ENCODE results near the gene ARL9.
"Not testable (repeated sequence)": the region's sequence is repeated elsewhere in the genome, so short reads cannot be mapped to it uniquely, and the experiment has no call there.

Gene ARL9

GRCh38 chr4:56505269-56506130 is at the start of gene ARL9:
ARL9 (plus strand) TSS chr4:56505791; CDS start chr4:56505863, 72 bp downstream.
- Mint-ChIP-seq H3K27ac (peak within 1 kb of the TSS; percentile 67), H3K36me3 (peaks cover 16% of the 10 kb centered on the region), H3K4me3 (peak within 1 kb of the TSS; percentile 84), H3K9me3 (no peaks in the 10 kb centered on the region), H3K27me3 (peaks cover 15% of the 10 kb centered on the region), H3K4me1 (peaks cover 22% of the 10 kb centered on the region)
- ATAC-seq = peak; percentile 91

DNA sequence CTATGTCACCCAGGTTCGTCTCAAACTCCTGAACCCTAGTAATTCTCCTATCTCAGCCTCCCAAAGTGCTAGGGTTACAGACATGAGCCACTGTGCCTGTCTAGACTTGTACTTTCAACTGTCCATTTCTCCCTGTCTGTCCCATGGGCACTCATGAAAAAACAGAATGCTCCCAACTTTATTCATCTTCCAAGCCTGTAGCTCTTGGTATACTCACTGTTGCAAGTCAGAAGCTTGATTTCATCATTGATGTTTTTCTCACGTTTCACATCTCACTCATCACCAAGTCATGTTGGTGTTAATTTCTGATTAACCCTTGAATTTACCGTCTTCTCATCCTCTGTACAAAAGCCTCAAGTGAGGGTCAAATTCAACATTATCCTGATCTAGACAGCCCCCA is 45.5 kb upstream of the ARL9 start:
- Mint-ChIP-seq H3K27me3 (no peaks in the 10 kb centered on the region), H3K9me3 (no peaks in the 10 kb centered on the region), H3K36me3 (peaks cover 53% of the 10 kb centered on the region), H3K4me3 (no peak overlapping the region), H3K27ac (no peak overlapping the region), H3K4me1 (peaks cover 28% of the 10 kb centered on the region)
- no peak for ATAC-seq

DNA sequence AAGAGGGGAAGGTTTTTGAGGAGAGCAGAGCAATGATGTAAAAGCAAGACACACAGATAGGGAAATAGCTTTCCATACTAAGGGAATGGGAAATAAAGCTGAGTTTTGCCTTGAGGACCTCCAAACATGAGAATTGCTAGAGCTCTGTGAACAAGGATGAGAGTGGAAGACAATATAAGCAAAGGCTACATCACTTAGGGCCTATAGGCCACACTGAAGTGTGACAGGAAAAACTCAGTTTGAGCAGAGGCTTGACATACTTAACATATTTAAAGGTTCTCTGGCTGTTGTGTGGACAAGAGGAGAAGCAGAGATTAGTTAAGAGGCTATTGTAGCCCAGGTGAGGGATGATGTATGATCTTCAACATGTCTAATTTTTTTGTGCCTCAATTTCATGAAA is 43.4 kb upstream of the ARL9 start:
- Mint-ChIP-seq H3K4me3 (no peak overlapping the region), H3K36me3 (peaks cover 37% of the 10 kb centered on the region), H3K27me3 (no peaks in the 10 kb centered on the region), H3K4me1 (peaks cover 44% of the 10 kb centered on the region), H3K27ac (peak overlapping the region; percentile 4), H3K9me3 (no peaks in the 10 kb centered on the region)
- no peak for ATAC-seq

GRCh38 chr4:56463711-56464110 is 41.9 kb upstream of the ARL9 start:
- Mint-ChIP-seq H3K27me3 (no peaks in the 10 kb centered on the region), H3K36me3 (peaks cover 33% of the 10 kb centered on the region), H3K27ac (no peak overlapping the region), H3K9me3 (no peaks in the 10 kb centered on the region), H3K4me3 (no peak overlapping the region), H3K4me1 (peaks cover 56% of the 10 kb centered on the region)
- no peak for ATAC-seq

GRCh38 chr4:56464581-56464980 is 41.0 kb upstream of the ARL9 start:
- Mint-ChIP-seq H3K27me3 (no peaks in the 10 kb centered on the region), H3K4me1 (peaks cover 64% of the 10 kb centered on the region), H3K36me3 (peaks cover 32% of the 10 kb centered on the region), H3K27ac (no peak overlapping the region), H3K4me3 (no peak overlapping the region), H3K9me3 (no peaks in the 10 kb centered on the region)
- no peak for ATAC-seq

DNA sequence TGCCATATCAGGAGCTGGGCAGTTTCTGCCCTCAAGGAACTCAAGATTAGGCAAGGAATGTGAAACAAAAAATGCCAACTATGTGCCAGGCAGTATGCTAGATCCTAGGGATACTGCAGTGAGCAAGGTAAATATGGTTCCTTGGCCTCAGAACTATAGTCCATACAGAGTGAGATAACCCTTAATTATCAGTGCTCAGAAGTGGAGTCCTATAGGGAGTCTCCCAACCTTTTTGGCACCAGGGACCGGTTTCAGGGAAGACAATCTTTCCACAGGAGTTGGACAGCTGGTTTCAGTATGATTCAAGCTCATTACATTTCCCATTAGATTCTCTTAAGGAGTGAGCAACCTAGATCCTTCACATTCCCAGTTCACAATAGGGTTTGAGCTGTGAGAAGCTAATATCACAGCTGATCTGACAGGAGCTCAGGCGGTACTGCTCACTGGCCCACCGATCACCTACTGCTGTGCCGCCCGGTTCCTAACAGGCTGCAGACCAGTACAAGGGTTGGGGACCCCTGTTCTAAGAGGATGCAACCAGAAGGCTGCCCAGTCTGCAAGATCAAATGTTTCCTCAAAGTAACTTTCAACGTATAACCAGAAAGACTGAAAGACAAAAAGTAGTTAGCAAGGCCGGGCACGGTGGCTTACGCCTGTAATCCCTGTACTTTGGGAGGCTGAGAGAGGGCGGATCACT is 39.8 kb upstream of the ARL9 start:
- H3K27me3 Mint-ChIP-seq = no peaks in the 10 kb centered on the region
- no peak for ATAC-seq
- no peaks in the 10 kb centered on the region for H3K9me3 Mint-ChIP-seq
- peaks cover 64% of the 10 kb centered on the region for H3K4me1 Mint-ChIP-seq
- peaks cover 28% of the 10 kb centered on the region for H3K36me3 Mint-ChIP-seq
- peak overlapping the region; percentile 99 for H3K4me3 Mint-ChIP-seq
- peak overlapping the region; percentile 100 for H3K27ac Mint-ChIP-seq

DNA sequence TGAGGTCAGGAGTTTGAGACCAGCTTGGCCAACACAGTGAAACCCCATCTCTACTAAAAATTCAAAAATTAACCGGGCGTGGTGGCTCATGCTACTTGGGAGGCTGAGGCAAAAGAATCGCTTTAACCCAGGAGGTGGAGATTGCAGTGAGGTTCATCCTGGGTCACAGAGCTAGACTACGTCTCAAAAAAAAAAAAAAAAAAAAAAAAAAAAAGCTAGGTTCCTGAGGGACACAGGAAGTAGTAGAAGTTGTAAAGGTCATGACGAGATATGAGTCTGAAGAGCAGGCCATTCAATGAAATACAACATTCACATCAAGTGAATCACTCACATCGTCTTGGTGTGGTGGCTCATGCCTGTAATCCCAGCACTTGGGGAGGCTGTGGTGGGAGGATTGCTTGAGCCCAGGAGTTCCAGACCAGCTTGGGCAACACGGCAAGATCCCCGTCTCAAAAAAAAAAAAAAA is 39.3 kb upstream of the ARL9 start:
- H3K27me3 Mint-ChIP-seq, ATAC-seq, H3K9me3 Mint-ChIP-seq: not testable (repeated sequence)
- peaks cover 64% of the 10 kb centered on the region for H3K4me1 Mint-ChIP-seq
- H3K4me3 Mint-ChIP-seq = peak overlapping the region; percentile 99
- H3K27ac Mint-ChIP-seq = peak overlapping the region; percentile 100
- peaks cover 28% of the 10 kb centered on the region for H3K36me3 Mint-ChIP-seq

DNA sequence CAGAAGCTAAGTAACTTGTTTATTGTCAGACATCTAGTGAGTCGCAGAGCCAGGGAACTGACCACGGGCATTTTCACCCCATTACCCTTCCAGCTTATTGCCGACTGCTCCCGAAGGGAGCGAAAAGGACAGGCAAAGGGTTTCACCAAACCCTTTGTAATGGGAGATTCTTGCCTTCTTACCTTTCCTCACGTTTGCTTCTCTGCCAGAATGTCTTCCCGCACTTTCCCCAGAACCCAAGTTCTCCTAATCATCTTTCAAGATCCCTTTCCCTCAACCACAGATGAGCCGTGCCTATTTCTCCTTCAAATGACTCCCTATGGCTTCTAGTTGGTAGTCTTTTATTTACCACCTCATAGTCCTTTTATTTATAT is 38.7 kb upstream of the ARL9 start:
- no peak for ATAC-seq
- Mint-ChIP-seq H3K4me3 (peak overlapping the region; percentile 99), H3K27me3 (no peaks in the 10 kb centered on the region), H3K27ac (peak overlapping the region; percentile 100), H3K4me1 (peaks cover 61% of the 10 kb centered on the region), H3K36me3 (peaks cover 29% of the 10 kb centered on the region), H3K9me3 (no peaks in the 10 kb centered on the region)

GRCh38 chr4:56467284-56468096 is 38.1 kb upstream of the ARL9 start, which contains the start of gene SRP72:
SRP72 (plus strand) TSS chr4:56467617; CDS start chr4:56467636, 19 bp downstream.
- peaks cover 57% of the 10 kb centered on the region for H3K4me1 Mint-ChIP-seq
- ATAC-seq = peak; percentile 99

GRCh38 chr4:56468097-56468422 is 37.5 kb upstream of the ARL9 start:
- no peaks in the 10 kb centered on the region for H3K9me3 Mint-ChIP-seq
- peak overlapping the region; percentile 100 for H3K27ac Mint-ChIP-seq
- no peaks in the 10 kb centered on the region for H3K27me3 Mint-ChIP-seq
- H3K4me3 Mint-ChIP-seq = peak overlapping the region; percentile 99
- peaks cover 26% of the 10 kb centered on the region for H3K36me3 Mint-ChIP-seq
- peaks cover 57% of the 10 kb centered on the region for H3K4me1 Mint-ChIP-seq
- peak; percentile 60 for ATAC-seq

More at GRCh38 chr4:56467284-56468096, 38.1 kb upstream of the ARL9 start, which contains the start of gene SRP72:
- H3K27ac Mint-ChIP-seq = peak within 1 kb of the TSS; percentile 100
- H3K27me3 Mint-ChIP-seq = no peaks in the 10 kb centered on the region
- no peaks in the 10 kb centered on the region for H3K9me3 Mint-ChIP-seq
- peaks cover 25% of the 10 kb centered on the region for H3K36me3 Mint-ChIP-seq
- H3K4me3 Mint-ChIP-seq = peak within 1 kb of the TSS; percentile 99

GRCh38 chr4:56469489-56470210 is 35.9 kb upstream of the ARL9 start:
- ATAC-seq = peak; percentile 47
- peak overlapping the region; percentile 24 for H3K27ac Mint-ChIP-seq
- H3K9me3 Mint-ChIP-seq = no peaks in the 10 kb centered on the region
- H3K4me3 Mint-ChIP-seq = peak overlapping the region; percentile 61
- H3K27me3 Mint-ChIP-seq = no peaks in the 10 kb centered on the region
- H3K36me3 Mint-ChIP-seq = peaks cover 35% of the 10 kb centered on the region
- H3K4me1 Mint-ChIP-seq = peaks cover 47% of the 10 kb centered on the region

DNA sequence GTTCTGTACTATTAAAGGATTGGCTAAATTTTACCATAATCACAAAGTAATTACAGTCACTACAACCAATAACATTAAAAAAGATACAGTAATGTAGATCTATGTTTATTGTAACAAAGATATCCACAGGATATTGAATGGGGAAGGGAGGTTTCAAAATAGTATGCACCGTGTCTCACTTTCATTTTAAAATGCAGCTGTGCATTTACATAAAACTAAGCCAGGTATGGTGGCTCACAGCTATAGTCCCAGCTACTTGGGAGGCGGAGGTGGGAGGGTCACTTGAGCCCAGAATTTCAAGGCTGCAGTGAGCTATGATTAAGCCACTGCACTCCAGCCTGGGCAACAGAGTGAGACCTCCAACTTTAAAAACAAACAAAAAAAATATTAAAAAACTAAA is 29.7 kb upstream of the ARL9 start:
- peak overlapping the region; percentile 49 for H3K27ac Mint-ChIP-seq
- H3K9me3 Mint-ChIP-seq = no peaks in the 10 kb centered on the region
- no peaks in the 10 kb centered on the region for H3K27me3 Mint-ChIP-seq
- H3K4me3 Mint-ChIP-seq = no peak overlapping the region
- ATAC-seq = no peak
- peaks cover 6% of the 10 kb centered on the region for H3K4me1 Mint-ChIP-seq
- H3K36me3 Mint-ChIP-seq = peaks cover 57% of the 10 kb centered on the region

GRCh38 chr4:56477192-56477702 is 28.3 kb upstream of the ARL9 start:
- H3K27ac Mint-ChIP-seq = peak overlapping the region; percentile 40
- H3K27me3 Mint-ChIP-seq = no peaks in the 10 kb centered on the region
- H3K36me3 Mint-ChIP-seq = peaks cover 52% of the 10 kb centered on the region
- peaks cover 6% of the 10 kb centered on the region for H3K4me1 Mint-ChIP-seq
- H3K9me3 Mint-ChIP-seq = no peaks in the 10 kb centered on the region
- ATAC-seq = no peak
- no peak overlapping the region for H3K4me3 Mint-ChIP-seq

DNA sequence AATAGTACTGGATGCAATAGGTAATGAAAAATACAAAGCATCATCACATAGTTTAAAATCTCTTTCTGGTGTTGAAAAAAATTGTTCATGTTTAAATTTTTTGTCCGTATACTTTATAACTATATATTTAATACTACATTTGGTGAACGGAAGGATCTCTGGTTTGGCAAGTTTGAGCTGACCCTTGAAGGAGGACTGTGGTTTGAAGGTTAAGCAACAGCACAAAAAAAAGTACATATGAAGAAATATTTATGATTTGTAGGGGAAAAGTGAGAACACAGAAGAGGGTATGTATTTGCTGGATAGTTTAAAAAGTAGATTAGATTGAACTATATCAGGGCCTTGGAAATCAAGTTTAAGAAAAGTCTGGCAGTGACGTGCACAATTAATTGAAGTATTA is 24.9 kb upstream of the ARL9 start:
- peaks cover 33% of the 10 kb centered on the region for H3K36me3 Mint-ChIP-seq

More for the DNA sequence above, 24.9 kb upstream of the ARL9 start:
- Mint-ChIP-seq H3K4me1 (peaks cover 6% of the 10 kb centered on the region), H3K9me3 (no peaks in the 10 kb centered on the region), H3K27me3 (no peaks in the 10 kb centered on the region), H3K27ac (no peak overlapping the region), H3K4me3 (no peak overlapping the region)
- no peak for ATAC-seq
